ENCODE results near the gene BCL2.
"Not testable (repeated sequence)": the region's sequence is repeated elsewhere in the genome, so short reads cannot be mapped to it uniquely, and the experiment has no call there.

BCL2 gene

DNA sequence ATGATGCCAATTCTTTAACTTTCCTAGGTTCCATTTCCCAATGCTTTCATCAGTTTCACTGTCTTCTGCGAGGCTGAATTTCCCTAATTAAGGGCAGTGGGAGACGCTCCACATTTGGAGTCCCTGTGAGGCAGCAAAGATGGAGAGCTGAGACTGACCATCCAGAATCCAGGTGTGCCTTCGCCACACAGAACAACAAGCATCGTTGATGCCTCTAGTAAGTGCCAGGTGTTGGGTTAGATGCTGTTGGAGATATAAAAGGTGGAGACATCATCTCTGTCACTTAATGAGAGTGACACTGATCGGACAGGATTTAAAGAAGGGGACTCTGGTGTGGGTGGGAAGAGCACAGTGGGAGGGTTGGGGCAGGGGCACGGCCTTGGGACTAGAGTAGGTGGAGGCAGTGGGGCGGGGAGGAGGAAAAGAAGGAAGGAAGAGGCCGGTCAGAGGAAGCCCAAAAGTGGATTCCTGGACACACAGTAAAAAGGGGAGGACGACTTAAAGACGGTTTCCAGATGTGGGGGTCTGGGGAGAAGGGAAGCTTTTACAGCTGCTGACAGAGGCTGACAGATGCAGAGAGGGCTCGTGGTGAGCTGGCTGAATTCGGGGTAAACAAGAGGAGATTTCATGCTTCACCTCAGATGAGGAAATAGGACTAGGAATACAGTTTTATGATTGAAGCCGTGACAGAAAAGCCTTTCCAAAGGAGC is 113.0 kb downstream of the BCL2 start:
- DNase-seq (ENCODE audit: low read depth in 4 of 4, low spot score in 1 of 4): no peak

DNA sequence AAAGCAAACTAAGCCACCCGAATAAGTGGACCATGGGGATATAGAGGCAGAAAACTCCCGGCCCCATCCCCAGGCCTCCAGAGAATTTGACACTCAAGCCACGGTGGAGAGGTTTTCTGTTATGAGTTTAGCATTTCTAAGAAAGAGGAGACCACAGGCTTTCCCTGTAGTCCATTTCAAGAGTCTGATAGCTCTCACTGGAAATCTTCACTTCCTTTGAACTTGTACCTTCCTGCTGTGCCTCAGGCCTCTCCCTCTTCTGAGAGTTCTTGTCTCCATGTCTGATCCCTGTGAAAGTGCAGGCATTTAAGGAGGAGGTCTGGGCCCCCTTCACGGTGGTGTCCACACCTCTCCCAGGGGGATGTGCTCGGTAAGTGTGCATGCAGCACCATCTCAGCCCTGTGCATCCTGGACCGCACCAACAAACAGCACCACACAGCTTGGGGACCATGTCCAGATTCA is 113.7 kb downstream of the BCL2 start:
- no peak for DNase-seq (ENCODE audit: low read depth in 4 of 4, low spot score in 1 of 4)

DNA sequence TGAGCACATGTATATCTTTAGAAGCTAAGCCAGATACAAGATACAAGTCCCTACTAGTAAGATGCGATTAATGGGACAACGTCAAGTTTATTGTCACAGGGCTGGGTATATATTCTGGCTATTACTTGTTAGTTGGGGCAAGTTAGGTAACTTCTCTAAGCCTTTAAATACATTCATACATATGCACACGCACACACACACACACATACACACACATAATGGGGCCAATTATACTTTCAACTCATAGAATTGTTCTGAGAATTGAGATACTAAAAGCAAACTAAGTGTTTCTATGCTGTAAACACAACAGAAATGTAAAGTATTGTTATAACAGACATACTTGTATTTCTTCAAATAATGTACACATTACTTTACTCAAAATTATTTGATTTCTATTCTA is 116.1 kb downstream of the BCL2 start:
- no peak for DNase-seq (ENCODE audit: low read depth in 4 of 4, low spot score in 1 of 4)

DNA sequence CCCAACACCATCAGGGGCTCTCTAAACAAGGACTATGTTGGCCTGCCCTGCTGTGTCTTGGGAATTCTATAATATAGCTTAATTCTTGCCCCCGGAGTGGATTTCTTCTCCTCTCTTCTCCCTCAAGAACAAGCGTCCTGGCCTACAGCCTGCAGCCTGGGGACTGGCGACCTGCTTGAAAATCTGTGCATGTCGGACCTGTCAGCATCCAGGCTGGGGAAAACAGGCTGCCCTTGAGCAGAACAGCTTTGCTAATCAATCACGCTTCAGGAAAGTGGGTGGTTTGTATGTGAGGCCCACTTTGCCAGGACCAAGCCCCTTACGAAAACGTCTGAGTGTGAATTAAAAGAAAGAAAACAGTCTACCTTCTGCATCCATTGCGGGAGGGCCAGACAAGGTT is 116.7 kb downstream of the BCL2 start:
- no peak for DNase-seq (ENCODE audit: low read depth in 4 of 4, low spot score in 1 of 4)

DNA sequence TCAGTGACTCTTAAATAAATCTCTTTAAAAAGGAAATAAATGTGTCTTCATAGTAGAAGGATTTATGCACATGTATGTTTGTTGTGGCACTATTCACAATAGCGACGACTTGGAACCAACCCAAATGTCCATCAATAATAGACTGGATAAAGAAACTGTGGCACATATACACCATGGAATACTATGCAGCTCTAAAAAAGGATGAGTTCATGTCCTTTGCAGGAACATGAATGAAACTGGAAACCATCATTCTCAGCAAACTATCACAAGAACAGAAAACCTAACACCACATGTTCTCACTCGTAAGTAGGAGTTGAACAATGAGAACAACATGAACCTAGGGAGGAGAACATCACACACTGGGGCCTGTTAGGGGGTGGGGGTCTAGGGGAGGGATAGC is 118.1 kb downstream of the BCL2 start:
- DNase-seq (ENCODE audit: low read depth in 4 of 4, low spot score in 1 of 4): not testable (repeated sequence)

DNA sequence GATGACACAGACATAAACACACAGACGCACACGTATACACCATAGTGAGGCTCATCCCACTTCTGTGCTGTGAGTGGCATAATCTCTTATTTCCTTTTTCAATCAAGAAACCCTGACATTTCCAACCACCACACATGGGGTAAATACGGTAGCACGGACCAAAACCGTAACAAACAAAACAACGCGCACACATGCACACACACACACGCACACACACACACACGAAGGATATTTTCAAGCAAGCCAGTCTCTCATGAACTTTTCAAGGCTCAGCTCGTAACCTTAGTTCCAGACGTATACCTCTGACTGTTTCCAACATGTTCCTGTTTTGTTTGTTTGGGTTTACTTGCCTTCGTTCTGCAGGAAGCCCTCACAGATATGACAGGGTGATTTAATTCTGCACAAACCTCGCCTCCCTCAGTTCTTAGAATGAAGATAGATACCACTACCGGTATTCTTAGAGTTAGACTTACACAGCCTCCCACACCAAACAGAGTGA is 119.8 kb downstream of the BCL2 start:
- DNase-seq (ENCODE audit: low read depth in 4 of 4, low spot score in 1 of 4): no peak

DNA sequence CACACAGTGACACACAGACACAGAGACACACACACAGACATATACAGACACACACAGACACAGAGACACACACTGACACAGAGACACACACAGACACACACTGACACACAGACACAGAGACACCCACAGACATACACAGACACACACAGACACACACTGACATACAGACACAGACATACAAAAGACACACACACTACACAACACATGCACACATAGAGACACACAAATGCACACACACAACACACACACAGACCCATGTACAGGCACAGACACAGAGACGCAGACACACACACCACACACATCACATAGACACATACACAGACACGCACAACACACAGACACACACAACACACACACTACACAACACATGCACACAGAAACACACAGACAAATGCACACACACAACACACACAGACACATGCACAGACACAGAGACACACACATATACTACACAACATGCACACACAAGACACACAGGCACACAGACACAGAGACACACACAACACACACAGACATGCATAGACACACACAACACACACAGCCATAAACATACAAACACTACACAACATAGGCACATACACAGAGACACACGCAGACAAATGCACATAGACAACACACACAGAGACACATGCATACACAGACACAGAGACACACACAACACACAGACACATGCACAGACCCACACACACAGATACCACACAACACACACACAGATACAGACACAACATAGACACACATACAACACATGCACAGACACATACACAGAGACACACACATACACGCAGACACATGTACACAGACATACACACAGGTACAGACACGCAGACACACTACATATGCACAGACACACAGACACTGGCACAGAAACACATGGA is 120.5 kb downstream of the BCL2 start:
- DNase-seq (ENCODE audit: low read depth in 4 of 4, low spot score in 1 of 4): no peak

DNA sequence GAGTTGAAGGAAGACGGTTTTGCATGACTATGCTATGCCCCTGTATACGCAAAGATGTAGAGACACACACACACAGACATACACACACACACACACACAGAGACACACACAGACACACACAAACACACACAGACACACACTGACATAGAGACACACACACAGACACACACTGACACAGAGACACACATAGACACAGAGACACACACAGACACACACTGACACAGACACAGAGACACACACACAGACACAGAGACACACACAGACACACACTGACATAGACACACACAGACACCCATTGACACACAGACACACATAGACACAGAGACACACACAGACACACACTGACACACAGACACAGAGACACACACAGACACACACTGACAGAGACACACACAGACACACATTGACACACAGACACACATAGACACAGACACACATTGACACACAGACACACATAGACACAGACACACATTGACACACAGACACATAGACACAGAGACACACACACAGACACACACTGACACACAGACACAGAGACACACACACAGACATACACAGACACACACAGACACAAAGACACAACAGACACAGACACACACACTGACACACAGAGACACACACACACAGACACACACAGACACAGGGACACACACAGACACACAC is 121.3 kb downstream of the BCL2 start:
- DNase-seq (ENCODE audit: low read depth in 4 of 4, low spot score in 1 of 4): no peak

DNA sequence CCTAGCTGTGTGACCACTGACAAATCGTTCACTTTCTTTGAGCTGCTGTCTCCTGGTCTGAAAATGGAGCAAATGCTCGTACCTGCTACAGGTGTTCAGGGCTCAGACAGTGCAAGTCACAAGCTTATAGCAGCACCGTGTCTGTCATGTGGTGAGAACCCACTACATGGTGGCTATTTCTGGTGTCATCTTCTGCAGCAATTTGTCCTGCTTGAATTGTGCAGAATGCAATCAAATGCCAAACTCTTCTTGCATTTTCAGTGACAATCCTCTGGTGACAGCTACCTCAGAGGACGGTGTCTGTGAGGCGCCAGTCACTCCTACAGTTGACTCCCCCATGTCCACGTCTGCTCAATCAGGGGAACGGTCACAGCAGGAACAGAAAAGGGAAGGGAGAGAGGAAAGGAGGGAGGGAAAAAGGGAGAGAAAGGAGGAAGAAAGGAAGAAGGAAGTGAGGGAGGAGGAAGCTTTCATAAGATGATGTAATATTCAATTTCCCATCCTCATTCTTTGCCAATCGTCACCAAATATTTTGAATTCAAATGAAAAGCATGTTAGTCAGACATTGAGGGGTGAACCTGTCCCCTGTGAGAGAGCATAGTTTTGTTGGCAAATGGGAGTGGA is 122.2 kb downstream of the BCL2 start:
- DNase-seq (ENCODE audit: low read depth in 4 of 4, low spot score in 1 of 4): no peak

DNA sequence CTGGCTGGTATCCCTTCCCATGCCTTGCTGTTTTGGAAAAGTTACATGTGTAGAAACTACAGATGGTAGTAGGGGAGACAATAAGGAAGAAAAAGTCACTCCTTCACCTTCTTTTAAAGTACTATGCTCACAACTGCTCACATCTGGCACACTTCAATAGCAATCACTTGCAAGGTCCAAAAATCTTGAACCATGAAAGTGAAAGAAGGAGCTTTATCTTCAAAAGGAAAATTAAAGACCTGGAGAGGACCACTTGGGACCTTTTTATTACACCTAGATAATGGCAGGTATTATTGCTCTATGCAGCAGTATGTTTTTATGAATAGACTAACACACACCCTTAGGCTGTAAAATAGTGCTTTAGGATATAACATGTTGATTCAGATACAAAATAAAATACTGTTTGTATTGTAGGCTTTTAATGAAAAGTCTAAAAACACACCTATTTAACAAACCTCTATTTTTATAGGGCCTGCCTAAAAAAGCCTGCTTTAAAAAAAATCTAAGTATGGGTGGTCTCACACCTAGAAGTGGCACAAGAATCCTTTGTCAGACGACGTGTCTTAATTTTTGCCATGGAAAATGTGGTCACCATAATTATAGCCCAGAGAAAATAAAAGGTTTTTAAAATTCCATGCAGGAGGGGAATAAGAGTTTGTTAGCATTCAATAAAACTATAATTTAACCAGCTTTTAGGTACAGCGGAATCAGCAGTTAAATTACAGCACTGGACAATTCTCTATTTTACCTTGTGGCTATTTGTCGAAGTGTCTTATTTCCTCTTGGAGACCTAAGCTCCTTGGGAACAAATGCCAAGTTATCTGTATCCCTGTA is 124.0 kb downstream of the BCL2 start:
- no peak for DNase-seq (ENCODE audit: low read depth in 4 of 4, low spot score in 1 of 4)

DNA sequence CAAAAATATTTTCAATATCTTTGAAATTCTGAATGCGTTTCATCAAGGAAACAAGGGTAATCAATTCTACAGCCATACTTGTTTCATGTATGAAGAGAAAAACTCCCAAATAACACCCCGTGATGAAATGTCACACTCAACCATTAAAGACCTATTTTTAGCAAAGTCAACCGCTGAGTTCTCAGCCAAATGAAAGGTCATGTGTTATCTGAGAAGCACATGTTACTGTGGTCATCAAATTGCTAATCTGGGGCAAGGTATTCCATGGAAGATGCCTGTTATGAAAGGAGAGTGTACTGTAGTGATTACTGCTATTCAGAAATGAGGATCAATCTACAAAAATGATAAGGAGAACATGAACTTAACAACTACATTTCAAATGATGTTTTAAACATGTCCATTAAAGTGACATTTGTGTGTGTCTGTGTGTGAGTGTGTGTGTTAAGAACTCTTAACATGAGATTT is 126.7 kb downstream of the BCL2 start:
- no peak for DNase-seq (ENCODE audit: low read depth in 4 of 4, low spot score in 1 of 4)

DNA sequence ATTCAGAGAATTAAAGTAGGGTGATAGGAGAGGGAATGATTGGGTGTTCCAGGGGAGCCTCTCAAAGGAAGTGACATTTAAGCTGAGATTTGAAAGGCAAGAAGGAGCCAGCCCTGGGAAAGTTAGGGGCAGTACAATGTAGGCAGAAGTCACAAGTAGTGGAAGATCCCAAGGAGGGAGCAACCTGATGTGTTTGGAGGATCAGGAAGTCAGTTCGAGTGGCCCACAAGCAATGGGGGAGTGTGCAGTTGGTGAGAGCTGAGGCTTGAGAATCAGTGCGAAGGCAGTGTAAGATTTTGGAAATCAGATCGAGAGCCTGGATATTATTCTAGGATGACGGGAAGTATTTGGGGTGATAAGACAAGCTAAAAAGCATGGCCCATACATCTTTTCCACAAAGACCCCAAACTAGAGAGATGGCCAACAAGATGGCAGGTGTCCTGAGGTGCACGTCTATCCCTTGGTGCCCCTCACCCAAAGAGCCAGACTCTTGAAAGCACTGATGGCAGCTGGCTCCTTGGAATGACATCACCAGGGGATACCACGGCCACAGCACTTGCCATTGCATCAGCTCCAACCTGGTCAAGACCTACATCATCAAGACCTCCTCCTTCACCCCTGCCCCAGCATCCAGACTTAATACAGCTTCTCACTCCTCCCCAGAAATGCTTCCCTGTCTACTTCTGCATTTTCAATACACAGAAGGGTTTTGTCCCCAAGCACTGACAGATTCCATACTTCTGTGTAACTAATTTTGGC is 127.3 kb downstream of the BCL2 start:
- no peak for DNase-seq (ENCODE audit: low read depth in 4 of 4, low spot score in 1 of 4)

DNA sequence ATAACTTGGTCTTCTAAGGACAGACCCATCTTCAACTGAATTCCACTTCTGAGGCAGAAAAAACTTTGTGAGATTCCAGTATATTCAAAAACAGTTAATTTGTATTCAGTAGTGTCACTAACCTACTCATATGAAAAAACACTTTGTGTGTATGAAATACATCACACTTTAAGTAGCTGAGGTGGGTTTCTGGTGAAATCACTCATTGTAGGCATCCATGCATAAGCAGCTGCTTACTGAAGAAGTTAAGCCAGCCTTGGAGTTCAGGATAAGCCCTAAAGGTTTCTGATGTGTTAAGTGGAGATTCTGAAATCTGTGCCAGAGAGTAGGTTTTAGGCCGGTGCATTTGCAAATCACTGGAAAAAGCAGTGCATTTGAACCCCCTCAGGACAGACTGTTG is 128.2 kb downstream of the BCL2 start:
- no peak for DNase-seq (ENCODE audit: low read depth in 4 of 4, low spot score in 1 of 4)

DNA sequence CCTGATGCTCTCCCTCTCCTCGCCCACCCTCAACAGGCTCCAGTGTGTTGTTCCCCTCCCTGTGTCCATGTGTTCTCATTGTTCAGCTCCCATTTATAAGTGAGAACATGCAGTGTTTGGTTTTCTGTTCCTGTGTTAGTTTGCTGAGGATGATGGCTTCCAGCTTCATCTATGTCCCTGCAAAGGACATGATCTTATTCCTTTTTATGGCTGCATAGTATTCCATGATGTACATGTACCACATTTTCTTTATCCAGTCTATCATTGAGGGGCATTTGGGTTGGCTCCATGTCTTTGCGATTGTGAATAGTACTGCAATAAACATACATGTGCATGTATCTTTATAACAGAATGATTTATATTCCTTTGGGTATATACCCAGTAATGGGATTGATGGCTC is 128.7 kb downstream of the BCL2 start:
- not testable (repeated sequence) for DNase-seq (ENCODE audit: low read depth in 4 of 4, low spot score in 1 of 4)

DNA sequence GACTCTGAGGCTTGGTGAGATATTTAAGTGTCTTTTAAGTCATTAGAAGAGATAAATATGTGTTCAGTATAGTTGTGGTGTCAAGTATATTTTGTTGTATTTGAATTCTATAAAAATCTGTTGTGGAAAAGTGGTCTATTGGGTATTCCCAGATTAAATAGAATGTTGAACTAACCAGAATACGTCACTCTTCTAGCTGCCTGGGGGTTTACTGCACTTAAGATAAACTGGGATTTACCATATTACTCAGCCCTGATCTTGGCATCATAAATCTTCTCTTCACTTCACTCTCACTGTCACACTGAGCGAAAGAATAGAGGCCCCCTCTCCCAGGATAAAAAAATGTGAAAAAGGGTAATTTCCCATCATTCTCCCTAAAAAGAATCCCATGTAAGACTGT is 129.8 kb downstream of the BCL2 start:
- DNase-seq (ENCODE audit: low read depth in 4 of 4, low spot score in 1 of 4): no peak

DNA sequence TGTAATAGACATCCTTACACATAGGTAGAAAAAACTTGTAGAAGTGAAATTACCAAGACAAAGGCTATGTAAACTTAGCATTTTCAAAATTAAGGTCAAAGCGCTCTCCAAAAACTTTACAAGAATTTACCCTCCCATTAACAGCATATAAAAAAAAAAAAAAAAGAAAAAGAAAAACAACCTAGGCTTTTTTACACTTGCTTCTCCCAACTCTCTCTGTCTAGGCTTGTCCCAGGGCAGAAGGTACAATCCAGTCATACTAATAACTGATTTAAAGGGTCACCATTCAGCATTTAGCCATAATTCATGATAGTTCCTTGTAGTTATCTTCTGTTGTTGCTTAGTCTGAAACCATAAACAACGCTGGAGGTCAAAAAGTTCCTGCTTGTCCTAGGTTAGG is 130.5 kb downstream of the BCL2 start:
- no peak for DNase-seq (ENCODE audit: low read depth in 4 of 4, low spot score in 1 of 4)

DNA sequence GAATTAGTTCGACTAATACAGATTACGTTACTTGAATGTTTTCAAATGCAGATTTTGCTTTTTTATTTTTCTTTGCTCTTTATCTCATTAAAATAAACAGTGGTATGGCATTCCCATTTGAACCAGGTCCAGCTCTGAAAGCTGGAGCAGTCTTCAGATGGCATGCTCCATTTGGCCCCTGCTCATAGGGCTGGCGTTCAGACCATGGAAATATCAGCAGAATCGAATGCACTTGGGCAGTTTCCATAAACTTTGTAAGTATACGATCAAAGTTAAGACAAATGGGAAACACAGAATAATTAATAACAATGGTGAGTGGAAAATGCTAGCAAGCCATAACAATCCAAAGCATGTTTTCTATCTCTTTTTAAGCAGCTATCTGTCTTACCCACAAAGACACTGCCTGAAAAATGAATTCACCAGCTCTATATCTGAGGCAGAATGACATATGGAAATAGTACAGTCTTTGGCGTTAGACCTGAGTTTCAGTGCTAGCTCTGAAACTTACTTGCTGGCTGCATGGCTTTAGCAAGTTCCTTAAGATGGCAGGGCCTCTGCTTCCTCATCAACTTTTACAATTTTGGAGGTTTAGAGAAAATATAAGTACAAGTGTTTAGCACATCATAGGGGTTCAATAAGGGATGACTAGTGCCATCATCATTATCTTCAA is 131.6 kb downstream of the BCL2 start:
- DNase-seq (ENCODE audit: low read depth in 4 of 4, low spot score in 1 of 4): no peak

DNA sequence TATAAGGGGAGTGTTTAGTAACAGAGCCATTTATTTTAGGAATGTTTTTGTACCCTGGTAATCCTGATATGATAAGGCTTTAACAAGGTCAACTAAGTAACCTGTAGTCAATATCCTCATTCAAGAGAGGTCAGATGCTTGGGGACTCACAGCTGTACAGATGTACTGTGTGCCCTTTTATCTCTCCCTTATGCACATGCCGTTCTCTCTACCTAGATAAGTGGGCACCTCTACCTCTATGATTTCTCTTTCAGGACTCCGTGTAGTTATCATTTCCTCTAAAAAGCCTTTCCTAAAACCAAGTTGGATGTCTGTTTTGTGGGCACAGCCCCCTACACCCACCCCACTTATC is 132.4 kb downstream of the BCL2 start:
- no peak for DNase-seq (ENCODE audit: low read depth in 4 of 4, low spot score in 1 of 4)

Data from stimulated activated CD4-positive, alpha-beta T cell treated with anti-CD3 and anti-CD28 coated beads, Interleukin-1b, Interleukin-23, amount 100 ng/mL, for 24 hours (primary cell).